ENCODE measurements around the gene PTPRG. TPM values are rescaled to one million over a fixed set of nuclear protein-coding genes. Genes with fewer than 3 reads are reported as not detected.

Gene PTPRG
- total and polyA plus RNA-seq, 2 experiments from 2014 or later = 8.5 to 34.9 TPM

GRCh38 chr3:62114763-62115162, 553.4 kb downstream of the PTPRG start:
- no peaks in the 10 kb centered on the region for H3K27me3 ChIP-seq
- 96% methylated on average over 1 of the region's 1 CpG for WGBS (ENCODE audit: low lambda C conversion rate, missing lambda C conversion rate)
- no peaks in the 10 kb centered on the region for H3K36me3 ChIP-seq (replicated peaks; ENCODE audit: insufficient read depth, low read depth)
- H4K20me1 ChIP-seq (ENCODE audit: insufficient read depth, poor library complexity, severe bottlenecking) = no peaks in the 10 kb centered on the region
- TF ChIP-seq CTCF (IDR thresholded peaks at IDR 0.05; ENCODE audit: poor library complexity) = no peak
- no peak for TF ChIP-seq EZH2 (IDR thresholded peaks at IDR 0.05; ENCODE audit: borderline replicate concordance)
- no peak for TF ChIP-seq EZH2phosphoT487 (IDR thresholded peaks at IDR 0.05; ENCODE audit: low read depth, severe bottlenecking, unreplicated experiment)
- DNase-seq (ENCODE audit: low spot score) = no peak
- no peaks in the 10 kb centered on the region for H3K4me1 ChIP-seq (ENCODE audit: insufficient read depth)
- H3K79me2 ChIP-seq = no peaks in the 10 kb centered on the region
- no peak overlapping the region for H3K4me2 ChIP-seq
- no peak overlapping the region for H2AFZ ChIP-seq
- no peaks in the 10 kb centered on the region for H3K9me3 ChIP-seq (ENCODE audit: low read depth)
- no peaks in the 10 kb centered on the region for H3K9me2 ChIP-seq (replicated peaks; ENCODE audit: insufficient read depth)
- no peak overlapping the region for H3K27ac ChIP-seq
- H3K4me3 ChIP-seq = no peak overlapping the region

- no peaks in the 10 kb centered on the region for H3K9me3 ChIP-seq (ENCODE audit: low read depth)
Observed at GRCh38 chr3:62117903-62118548, 556.7 kb downstream of the PTPRG start.

GRCh38 chr3:62119139-62119538, 557.8 kb downstream of the PTPRG start:
- no peaks in the 10 kb centered on the region for H3K79me2 ChIP-seq
- H3K27me3 ChIP-seq = no peaks in the 10 kb centered on the region
- no peaks in the 10 kb centered on the region for H3K4me1 ChIP-seq (ENCODE audit: insufficient read depth)
- H3K9me3 ChIP-seq (ENCODE audit: low read depth) = no peaks in the 10 kb centered on the region
- 96% methylated on average over 4 of the region's 4 CpGs for WGBS (ENCODE audit: low lambda C conversion rate, missing lambda C conversion rate)
- H3K9me2 ChIP-seq (replicated peaks; ENCODE audit: insufficient read depth) = no peaks in the 10 kb centered on the region
- H4K20me1 ChIP-seq (ENCODE audit: insufficient read depth, poor library complexity, severe bottlenecking) = no peaks in the 10 kb centered on the region
- no peak overlapping the region for H3K27ac ChIP-seq
- no peaks in the 10 kb centered on the region for H3K36me3 ChIP-seq (replicated peaks; ENCODE audit: insufficient read depth, low read depth)
- no peak for DNase-seq (ENCODE audit: low spot score)
- no peak overlapping the region for H3K4me2 ChIP-seq
- no peak overlapping the region for H2AFZ ChIP-seq
- no peak overlapping the region for H3K4me3 ChIP-seq
- TF ChIP-seq EZH2phosphoT487 (IDR thresholded peaks at IDR 0.05; ENCODE audit: low read depth, severe bottlenecking, unreplicated experiment) (no peak), EZH2 (IDR thresholded peaks at IDR 0.05; ENCODE audit: borderline replicate concordance) (no peak), CTCF (IDR thresholded peaks at IDR 0.05; ENCODE audit: poor library complexity) (no peak)

More at GRCh38 chr3:62117903-62118548, 556.7 kb downstream of the PTPRG start:
- no peaks in the 10 kb centered on the region for H3K36me3 ChIP-seq (replicated peaks; ENCODE audit: insufficient read depth, low read depth)
- WGBS (ENCODE audit: low lambda C conversion rate, missing lambda C conversion rate) = 83% methylated on average over 3 of the region's 3 CpGs
- no peak overlapping the region for H2AFZ ChIP-seq
- no peaks in the 10 kb centered on the region for H3K79me2 ChIP-seq
- H3K9me2 ChIP-seq (replicated peaks; ENCODE audit: insufficient read depth) = no peaks in the 10 kb centered on the region
- no peak overlapping the region for H3K4me3 ChIP-seq
- no peak overlapping the region for H3K27ac ChIP-seq
- H4K20me1 ChIP-seq (ENCODE audit: insufficient read depth, poor library complexity, severe bottlenecking) = no peaks in the 10 kb centered on the region
- TF ChIP-seq CTCF (IDR thresholded peaks at IDR 0.05; ENCODE audit: poor library complexity) (no peak), EZH2 (IDR thresholded peaks at IDR 0.05; ENCODE audit: borderline replicate concordance) (no peak), EZH2phosphoT487 (IDR thresholded peaks at IDR 0.05; ENCODE audit: low read depth, severe bottlenecking, unreplicated experiment) (no peak)
- H3K27me3 ChIP-seq = no peaks in the 10 kb centered on the region
- no peaks in the 10 kb centered on the region for H3K4me1 ChIP-seq (ENCODE audit: insufficient read depth)
- H3K4me2 ChIP-seq = no peak overlapping the region
- no peak for DNase-seq (ENCODE audit: low spot score)
